HepG2 (cell line): ENCODE data around the gene GRID1. TPM values are rescaled to one million over a fixed set of nuclear protein-coding genes. Genes with fewer than 3 reads are reported as not detected.

Experiments used
- ATAC-seq: fragments of 200-7000 bp; cut with Tn5 transposase; 3 replicates; pipeline ENCODE4 v1.9.1; 2020; ENCODE audit warnings: mild to moderate bottlenecking, moderate library complexity
- BruUV-seq: library from RNA; stranded (reverse); fragments of 400-500 nt; replicated peaks from 2 replicates; lab custom pipeline; 2021; lab: Mats Ljungman, UMichigan
- CTCF ChIA-PET: fragments of 300-600 bp; formaldehyde crosslinking; extraction: SDS; loops from one replicate; lab custom pipeline; 2021; ENCODE audit warnings: low total read pairs, inconsistent platforms, low intra/inter-chr PET ratio; lab: Yijun Ruan, JAX
- POLR2A ChIA-PET: fragments of 350-600 bp; sonication (Branson Sonifier 250); formaldehyde crosslinking; loops from one replicate; lab custom pipeline; 2020; ENCODE audit warnings: antibody characterized with exemption, inconsistent platforms; lab: Yijun Ruan, JAX
- DNase-seq: peaks from one replicate; pipeline ENCODE4 v3.0.0-alpha.2; 2015; ENCODE audit warnings: low spot score
- FAIRE-seq: peaks from 3 replicates; lab custom pipeline; 2011; peaks lifted over from hg19 to GRCh38; lab: Jason Lieb, UNC
- H2AFZ ChIP-seq: one replicate; pipeline ENCODE4 v1.6.1; 2011; ENCODE audit warnings: low read length, inconsistent platforms
- H3K27ac ChIP-seq: fragments of 300-600 bp; 3 replicates; pipeline ENCODE4 v1.8.0; 2011; ENCODE audit warnings: mixed run types, mild to moderate bottlenecking, mixed read lengths, low read length, inconsistent platforms; ENCODE audit not compliant: insufficient read depth; ENCODE audit errors: extremely low read length
- H3K27me3 ChIP-seq, 2 experiments: fragments of 200-600 bp in 1 of 2; 2 replicates in 1 of 2; 3 replicates in 1 of 2; pipeline versions ENCODE4 v1.6.0 to v1.8.0; 2011; ENCODE audit warnings: low read length in 2 of 2, mild to moderate bottlenecking in 2 of 2, moderate library complexity in 2 of 2, inconsistent platforms in 1 of 2; ENCODE audit not compliant: insufficient read depth in 2 of 2, control insufficient read depth in 1 of 2
- H3K36me3 ChIP-seq, 2 experiments: fragments of 200-600 bp in 1 of 2; replicated peaks in 1 of 2; 2 replicates in 1 of 2; 3 replicates in 1 of 2; pipeline versions ENCODE4 v1.5.1 to v1.8.0; 2011; ENCODE audit warnings: low read length in 2 of 2, inconsistent platforms in 1 of 2; ENCODE audit not compliant: insufficient read depth in 2 of 2, control insufficient read depth in 1 of 2
- H3K4me1 ChIP-seq: 2 replicates; pipeline ENCODE4 v1.5.1; 2012; ENCODE audit warnings: low read length, inconsistent platforms; ENCODE audit not compliant: insufficient read depth
- H3K4me2 ChIP-seq: 2 replicates; pipeline ENCODE4 v1.6.0; 2011; ENCODE audit warnings: low read depth, low read length, inconsistent platforms
- H3K4me3 ChIP-seq, 3 experiments: fragments of 200-600 bp in 1 of 3; sonication (generic), shearing (Covaris generic) in 1 of 3; replicated peaks in 1 of 3; 2 replicates each; pipeline ENCODE4 v1.5.1; 2011 to 2016; ENCODE audit warnings: low read length in 3 of 3, inconsistent platforms in 2 of 3, low read depth in 2 of 3, mild to moderate bottlenecking in 2 of 3, control low read depth in 1 of 3, mixed read lengths in 1 of 3; ENCODE audit not compliant: insufficient read depth in 1 of 3
- H3K79me2 ChIP-seq: one replicate; pipeline ENCODE4 v1.6.1; 2011; ENCODE audit warnings: low read length, inconsistent platforms; ENCODE audit not compliant: insufficient read depth
- H3K9ac ChIP-seq: 2 replicates; pipeline ENCODE4 v1.6.0; 2011; ENCODE audit warnings: mild to moderate bottlenecking, low read depth, low read length, inconsistent platforms; ENCODE audit not compliant: insufficient read depth
- H3K9me3 ChIP-seq: 2 replicates; pipeline ENCODE4 v1.5.1; 2012; ENCODE audit warnings: mild to moderate bottlenecking, low read length
- H4K20me1 ChIP-seq: 2 replicates; pipeline ENCODE4 v1.6.0; 2011; ENCODE audit warnings: inconsistent platforms, mild to moderate bottlenecking, low read length, moderate library complexity; ENCODE audit not compliant: insufficient read depth
- AKNA ChIP-seq: sonication (generic); formaldehyde crosslinking; IDR thresholded peaks from 2 replicates; pipeline ENCODE4 v1.4.0; 2020; ENCODE audit warnings: missing genetic modification reagents, borderline replicate concordance
- ATF1 ChIP-seq: IDR thresholded peaks from 2 replicates; pipeline ENCODE4 v1.6.1; 2016; ENCODE audit warnings: mild to moderate bottlenecking, control low read depth
- PRPF4 ChIP-seq: fragments of 200-400 bp; formaldehyde crosslinking; IDR thresholded peaks from 2 replicates; pipeline ENCODE4 v1.6.1; 2016; ENCODE audit warnings: low read length, low read depth; ENCODE audit not compliant: poor library complexity, severe bottlenecking
- ZNF772 ChIP-seq: sonication (generic); formaldehyde crosslinking; IDR thresholded peaks from 2 replicates; pipeline ENCODE4 v1.5.0; 2020; ENCODE audit warnings: mild to moderate bottlenecking, missing genetic modification reagents
- WGBS: methylation state at CpG from one replicate; pipeline ENCODE4 v1.1.6; 2017; ENCODE audit warnings: low lambda C conversion rate; 5-methylcytosine and 5-hydroxymethylcytosine counted together
- in situ Hi-C: cut with HindIII; loops from 2 replicates; pipeline ENCODE4 v1.10.0; 2017; ENCODE audit warnings: low pct_unique_long_range_greater_than_20kb; ENCODE audit not compliant: extremely low pct_ligation_motif_present
- intact Hi-C: fragments of 100-400 bp; cut with micrococcal nuclease; formaldehyde crosslinking; loops from one replicate; pipeline ENCODE4 v1.10.0; 2022; ENCODE audit not compliant: unreplicated experiment
- polyA plus RNA-seq, 8 experiments: library from polyadenylated mRNA; depleted of rRNA in 3 of 8; stranded (reverse) in 7 of 8; unstranded in 1 of 8; fragments of >200 nt; fragmentation: Illumina TruSeq in 4 of 8; extraction: Trizol in 4 of 8; gene quantifications; 2 replicates each; pipeline versions ENCODE4 v1.2.1 to v1.2.3, GENCODE V29; 2011 to 2016; ENCODE audit warnings: low read depth in 4 of 8, missing spikeins in 1 of 8, mixed read lengths in 1 of 8; ENCODE audit not compliant: insufficient read depth in 1 of 8
- total RNA-seq, 5 experiments: library from RNA; depleted of rRNA; stranded (reverse); fragments of >200 nt; fragmentation: Illumina TruSeq; extraction: Trizol; gene quantifications; 2 replicates each; pipeline ENCODE4 v1.2.3, GENCODE V29; 2016; ENCODE audit warnings: low read depth in 1 of 5
- TF ChIP-seq, protein P1 (sequence below): fragments of 450-650 bp; IDR thresholded peaks from 2 replicates; pipeline ENCODE4 v1.6.1; 2016
- TF ChIP-seq, protein P2 (sequence below): sonication (generic); formaldehyde crosslinking; IDR thresholded peaks from 2 replicates; pipeline ENCODE4 v1.4.0; 2020; ENCODE audit warnings: mild to moderate bottlenecking, missing genetic modification reagents

Gene GRID1
- total and polyA plus RNA-seq, 2 of the 13 experiments (the other 11 are each of a cell fraction or from before 2014, with no cell fraction given) = 0.05 TPM; not detected in 1

- FAIRE-seq (no peak), ATAC-seq (no peak), DNase-seq (no peak)
- H3K79me2 ChIP-seq = no peaks in the 10 kb centered on the region
- no CpG with 5 or more reads among the region's 2 CpGs for WGBS
- H2AFZ ChIP-seq = no peak overlapping the region
- ChIA-PET POLR2A (no interaction called here), CTCF (no interaction called here)
- H3K4me1 ChIP-seq = no peaks in the 10 kb centered on the region
- BruUV-seq = no TSS peak
- no peaks in the 10 kb centered on the region for H4K20me1 ChIP-seq
- H3K4me2 ChIP-seq = no peak overlapping the region
- H3K9ac ChIP-seq = no peak overlapping the region
- TF ChIP-seq ZNF772 (CRISPR knock-in tag) = no peak
- TF ChIP-seq, protein P1, sequence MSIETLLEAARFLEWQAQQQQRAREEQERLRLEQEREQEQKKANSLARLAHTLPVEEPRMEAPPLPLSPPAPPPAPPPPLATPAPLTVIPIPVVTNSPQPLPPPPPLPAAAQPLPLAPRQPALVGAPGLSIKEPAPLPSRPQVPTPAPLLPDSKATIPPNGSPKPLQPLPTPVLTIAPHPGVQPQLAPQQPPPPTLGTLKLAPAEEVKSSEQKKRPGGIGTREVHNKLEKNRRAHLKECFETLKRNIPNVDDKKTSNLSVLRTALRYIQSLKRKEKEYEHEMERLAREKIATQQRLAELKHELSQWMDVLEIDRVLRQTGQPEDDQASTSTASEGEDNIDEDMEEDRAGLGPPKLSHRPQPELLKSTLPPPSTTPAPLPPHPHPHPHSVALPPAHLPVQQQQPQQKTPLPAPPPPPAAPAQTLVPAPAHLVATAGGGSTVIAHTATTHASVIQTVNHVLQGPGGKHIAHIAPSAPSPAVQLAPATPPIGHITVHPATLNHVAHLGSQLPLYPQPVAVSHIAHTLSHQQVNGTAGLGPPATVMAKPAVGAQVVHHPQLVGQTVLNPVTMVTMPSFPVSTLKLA = no peak
- TF ChIP-seq ATF1 = no peak
- TF ChIP-seq PRPF4 = no peak
- TF ChIP-seq, protein P2, sequence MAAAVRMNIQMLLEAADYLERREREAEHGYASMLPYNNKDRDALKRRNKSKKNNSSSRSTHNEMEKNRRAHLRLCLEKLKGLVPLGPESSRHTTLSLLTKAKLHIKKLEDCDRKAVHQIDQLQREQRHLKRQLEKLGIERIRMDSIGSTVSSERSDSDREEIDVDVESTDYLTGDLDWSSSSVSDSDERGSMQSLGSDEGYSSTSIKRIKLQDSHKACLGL = no peak
- TF ChIP-seq AKNA (CRISPR knock-in tag) = no peak
- in situ Hi-C loops (no loop called here), intact Hi-C loops (no loop called here)
- H3K27ac ChIP-seq = no peak overlapping the region
- H3K27me3 ChIP-seq = no peaks in the 10 kb centered on the region
- H3K9me3 ChIP-seq = no peaks in the 10 kb centered on the region
- H3K4me3 ChIP-seq = no peak overlapping the region
- H3K36me3 ChIP-seq = no peaks in the 10 kb centered on the region
Observed at GRCh38 chr10:86042161-86042560, 324.4 kb downstream of the GRID1 start.
